SK-N-SH (cell line): Measurements from ENCODE around the gene UBE2E1. TPM values are rescaled to one million over a fixed set of nuclear protein-coding genes. Genes with fewer than 3 reads are reported as not detected.
A peak's percentile ranks its signal among the peaks of the same experiment; 100 is the strongest.

Experiments used
- CTCF ChIA-PET: fragments of 300-600, 350-600 bp; formaldehyde crosslinking; extraction: SDS; loops from one replicate; lab custom pipeline; 2021; lab: Yijun Ruan, JAX
- POLR2A ChIA-PET: fragments of 350-600 bp; sonication (Branson Sonifier 250); formaldehyde crosslinking; extraction: SDS; loops from one replicate; lab custom pipeline; 2020; ENCODE audit warnings: antibody characterized with exemption, inconsistent platforms; lab: Yijun Ruan, JAX
- DNase-seq: peaks from one replicate; pipeline ENCODE4 v3.0.0; 2012
- H2AFZ ChIP-seq: fragments of 200-600 bp; sonication (generic); 2 replicates; pipeline ENCODE4 v1.8.1; 2016; ENCODE audit warnings: antibody characterized with exemption, mild to moderate bottlenecking, low read depth
- H3F3A ChIP-seq: fragments of 200-600 bp; sonication (generic); replicated peaks from 2 replicates; pipeline ENCODE3; 2016; ENCODE audit warnings: antibody characterized with exemption, mild to moderate bottlenecking; ENCODE audit not compliant: insufficient read depth
- H3K27ac ChIP-seq, 2 experiments: fragments of 200-500 bp in 1 of 2; fragments of 200-600 bp in 1 of 2; sonication (Bioruptor generic) in 1 of 2; sonication (generic), shearing (Covaris generic) in 1 of 2; 2 replicates each; pipeline versions ENCODE4 v1.5.1 to v1.6.1; 2014 to 2016; ENCODE audit warnings: low read depth in 2 of 2, inconsistent platforms in 1 of 2, low read length in 1 of 2, mild to moderate bottlenecking in 1 of 2, mixed read lengths in 1 of 2
- H3K27me3 ChIP-seq: fragments of 200-600 bp; sonication (generic), shearing (Covaris generic); 2 replicates; pipeline ENCODE4 v1.6.1; 2016; ENCODE audit warnings: mixed run types; ENCODE audit not compliant: insufficient read depth
- H3K36me3 ChIP-seq, 2 experiments: fragments of 200-500 bp in 1 of 2; fragments of 200-600 bp in 1 of 2; sonication (Bioruptor generic) in 1 of 2; sonication (generic) in 1 of 2; replicated peaks in 1 of 2; 2 replicates each; pipeline versions ENCODE3 to v1.5.1; 2014 to 2016; ENCODE audit warnings: low read length in 1 of 2, mild to moderate bottlenecking in 1 of 2; ENCODE audit not compliant: insufficient read depth in 2 of 2, control insufficient read depth in 1 of 2
- H3K4me1 ChIP-seq, 2 experiments: fragments of 200-500 bp in 1 of 2; fragments of 200-600 bp in 1 of 2; sonication (Bioruptor generic) in 1 of 2; sonication (generic), shearing (Covaris generic) in 1 of 2; 2 replicates each; pipeline versions ENCODE4 v1.5.1 to v1.6.1; 2014 to 2016; ENCODE audit warnings: low read depth in 1 of 2, low read length in 1 of 2, mixed run types in 1 of 2; ENCODE audit not compliant: insufficient read depth in 2 of 2, control insufficient read depth in 1 of 2
- H3K4me2 ChIP-seq: fragments of 200-600 bp; sonication (generic), shearing (Covaris generic); 2 replicates; pipeline ENCODE4 v1.6.1; 2017; ENCODE audit warnings: mixed run types
- H3K4me3 ChIP-seq, 2 experiments: fragments of 200-500 bp in 1 of 2; fragments of 200-600 bp in 1 of 2; sonication (Bioruptor generic) in 1 of 2; sonication (generic), shearing (Covaris generic) in 1 of 2; 2 replicates each; pipeline versions ENCODE4 v1.5.1 to v1.8.1; 2014 to 2016; ENCODE audit warnings: low read depth in 2 of 2, inconsistent platforms in 1 of 2, low read length in 1 of 2, mild to moderate bottlenecking in 1 of 2, mixed read lengths in 1 of 2, moderate library complexity in 1 of 2
- H3K79me2 ChIP-seq: fragments of 200-600 bp; sonication (generic); 2 replicates; pipeline ENCODE4 v1.8.1; 2017; ENCODE audit warnings: mild to moderate bottlenecking; ENCODE audit not compliant: insufficient read depth
- H3K9ac ChIP-seq: fragments of 200-600 bp; sonication (generic); 2 replicates; pipeline ENCODE4 v1.6.1; 2017; ENCODE audit warnings: mixed run types
- H3K9me2 ChIP-seq: fragments of 200-600 bp; sonication (generic); 2 replicates; pipeline ENCODE4 v1.6.1; 2017; ENCODE audit warnings: mixed run types
- H3K9me3 ChIP-seq: fragments of 200-600 bp; sonication (generic); 2 replicates; pipeline ENCODE4 v1.6.1; 2017; ENCODE audit warnings: mixed run types, mild to moderate bottlenecking, moderate library complexity
- H4K20me1 ChIP-seq: fragments of 200-600 bp; sonication (generic); 2 replicates; pipeline ENCODE4 v1.6.1; 2017; ENCODE audit warnings: mild to moderate bottlenecking, mixed run types; ENCODE audit not compliant: insufficient read depth
- CHD2 ChIP-seq: fragments of 150-350 bp; IDR thresholded peaks from 2 replicates; pipeline ENCODE4 v1.6.1; 2018; ENCODE audit warnings: low read length; ENCODE audit not compliant: partially characterized antibody
- ELF1 ChIP-seq: IDR thresholded peaks from 2 replicates; pipeline ENCODE4 v1.4.0; 2012
- EP300 ChIP-seq, 2 experiments: IDR thresholded peaks; 2 replicates each; pipeline versions ENCODE4 v1.4.0 to v1.6.1; 2012; ENCODE audit warnings: borderline replicate concordance in 1 of 2, low read depth in 1 of 2, low read length in 1 of 2
- EZH2phosphoT487 ChIP-seq: fragments of 200-600 bp; sonication (generic); IDR thresholded peaks from 2 replicates; pipeline ENCODE4 v1.6.1; 2017; ENCODE audit warnings: low read depth, mixed run types, mild to moderate bottlenecking, antibody characterized with exemption, moderate library complexity, borderline replicate concordance
- FOSL2 ChIP-seq: IDR thresholded peaks from 2 replicates; pipeline ENCODE4 v1.4.0; 2012; ENCODE audit warnings: low read depth, mild to moderate bottlenecking, moderate library complexity, borderline replicate concordance
- FOXM1 ChIP-seq: IDR thresholded peaks from 2 replicates; pipeline ENCODE4 v1.4.0; 2012; ENCODE audit warnings: low read depth, mild to moderate bottlenecking
- GABPA ChIP-seq: IDR thresholded peaks from 2 replicates; pipeline ENCODE4 v1.4.0; 2012; ENCODE audit warnings: low read depth, mild to moderate bottlenecking
- GATA2 ChIP-seq: sonication (generic); formaldehyde crosslinking; IDR thresholded peaks from 2 replicates; pipeline ENCODE4 v1.5.0; 2020; ENCODE audit warnings: mild to moderate bottlenecking, missing genetic modification reagents
- IRF3 ChIP-seq: fragments of 150-350 bp; IDR thresholded peaks from 2 replicates; pipeline ENCODE4 v1.6.1; 2016; ENCODE audit warnings: mild to moderate bottlenecking, low read depth, low read length
- MXI1 ChIP-seq: IDR thresholded peaks from 2 replicates; pipeline ENCODE4 v1.6.1; 2012; ENCODE audit warnings: mild to moderate bottlenecking, low read depth, low read length, improper control_type of control experiment
- NFIC ChIP-seq: IDR thresholded peaks from 2 replicates; pipeline ENCODE4 v1.4.0; 2012; ENCODE audit warnings: borderline replicate concordance
- RFX5 ChIP-seq: IDR thresholded peaks from 2 replicates; pipeline ENCODE4 v1.6.1; 2012; ENCODE audit warnings: mild to moderate bottlenecking, improper control_type of control experiment, low read length
- RXRA ChIP-seq: IDR thresholded peaks from 2 replicates; pipeline ENCODE4 v1.4.0; 2012; ENCODE audit warnings: low read depth, mild to moderate bottlenecking, borderline replicate concordance
- SIN3A ChIP-seq: IDR thresholded peaks from 2 replicates; pipeline ENCODE4 v1.6.1; 2012; ENCODE audit warnings: low read depth, mild to moderate bottlenecking, low read length, moderate library complexity, borderline replicate concordance
- TCF12 ChIP-seq: IDR thresholded peaks from 2 replicates; pipeline ENCODE4 v1.4.0; 2012
- WGBS: methylation state at CpG from one replicate; pipeline ENCODE4 v1.1.6; 2017; ENCODE audit warnings: low lambda C conversion rate; 5-methylcytosine and 5-hydroxymethylcytosine counted together
- polyA plus RNA-seq, 3 experiments: library from polyadenylated mRNA; depleted of rRNA; stranded (reverse); fragments of >200 nt; gene quantifications; 2 replicates each; pipeline ENCODE4 v1.2.3, GENCODE V29; 2012
- TF ChIP-seq, protein P1 (sequence below): IDR thresholded peaks from 2 replicates; pipeline ENCODE4 v1.4.0; 2012; ENCODE audit warnings: low read depth, borderline replicate concordance
- TF ChIP-seq, protein P2 (sequence below): IDR thresholded peaks from 2 replicates; pipeline ENCODE4 v1.4.0; 2012; ENCODE audit warnings: low read depth, borderline replicate concordance
- TF ChIP-seq, protein P3 (sequence below): IDR thresholded peaks from 2 replicates; pipeline ENCODE4 v1.6.1; 2012; ENCODE audit warnings: mild to moderate bottlenecking, low read depth, low read length, moderate library complexity

UBE2E1 gene
- polyA plus RNA-seq, 1 of the 3 experiments (the other 2 are of a cell fraction) = 59.9 TPM

DNA sequence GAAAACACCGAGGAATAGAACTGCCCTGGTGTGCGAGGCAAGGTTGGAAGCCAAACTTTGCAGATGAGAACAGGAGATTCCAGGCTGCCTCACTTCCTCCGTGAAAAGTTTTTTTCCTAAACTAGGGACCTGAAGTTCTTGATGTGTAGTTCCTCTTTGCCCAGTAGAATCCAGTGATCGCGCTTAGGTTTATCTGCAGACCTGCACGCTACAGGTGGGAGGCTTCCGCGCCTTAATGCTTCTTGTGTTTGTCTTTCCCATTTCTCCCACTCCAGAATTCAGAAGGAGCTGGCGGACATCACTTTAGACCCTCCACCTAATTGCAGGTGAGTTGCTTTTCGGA lies 5.4 kb downstream of the UBE2E1 start:
- Histone ChIP-seq H3K4me3 (peak overlapping the region; percentile 63 to 67), H3K79me2 (peaks cover 71% of the 10 kb centered on the region), H3K4me1 (peaks cover 8 to 37% of the 10 kb centered on the region in 2 experiments; a peak in 2 of 4 replicates), H3K27me3 (no peaks in the 10 kb centered on the region), H2AFZ (peak overlapping the region; percentile 41; the same call in 1 of the 2 replicates), H3K36me3 (peaks cover 17 to 25% of the 10 kb centered on the region in 2 experiments), H3K4me2 (peak overlapping the region; percentile 95), H3K27ac (peak overlapping the region in 1 of 2 experiments; percentile 79; a peak in 1 of 4 replicates), H3K9me3 (no peaks in the 10 kb centered on the region), H3K9me2 (no peaks in the 10 kb centered on the region), H3F3A (peaks cover 22% of the 10 kb centered on the region), H4K20me1 (peaks cover 17% of the 10 kb centered on the region), H3K9ac (peak overlapping the region; percentile 32; the same call in 1 of the 2 replicates)
- ChIA-PET POLR2A (interaction anchor here (2.6 kb wide), 1 partner anchor 106 kb away, joined by 17 read pairs; the partner anchor contains the start of genes NKIRAS1 and RPL15), CTCF (interaction anchor here (1.1 to 1.8 kb wide), 6 partner anchors 10 to 184 kb away, joined by 3 to 6 read pairs (median 4); no protein-coding TSS in a partner anchor)
- 61% methylated on average over 10 of the region's 10 CpGs for WGBS
- TF ChIP-seq GABPA (no peak), EZH2phosphoT487 (no peak), GATA2 (CRISPR knock-in tag) (no peak), CHD2 (no peak), EP300 (IDR thresholded peaks at IDR 0.05; ENCODE audit: borderline replicate concordance in 1 of 2, low read depth in 1 of 2, low read length in 1 of 2) (no peak), RXRA (no peak), FOXM1 (no peak), ELF1 (no peak), SIN3A (no peak), TCF12 (no peak), RFX5 (no peak), MXI1 (no peak), NFIC (no peak), FOSL2 (no peak), IRF3 (no peak)
- TF ChIP-seq, protein P1, sequence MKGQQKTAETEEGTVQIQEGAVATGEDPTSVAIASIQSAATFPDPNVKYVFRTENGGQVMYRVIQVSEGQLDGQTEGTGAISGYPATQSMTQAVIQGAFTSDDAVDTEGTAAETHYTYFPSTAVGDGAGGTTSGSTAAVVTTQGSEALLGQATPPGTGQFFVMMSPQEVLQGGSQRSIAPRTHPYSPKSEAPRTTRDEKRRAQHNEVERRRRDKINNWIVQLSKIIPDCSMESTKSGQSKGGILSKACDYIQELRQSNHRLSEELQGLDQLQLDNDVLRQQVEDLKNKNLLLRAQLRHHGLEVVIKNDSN = no peak
- TF ChIP-seq, protein P2, sequence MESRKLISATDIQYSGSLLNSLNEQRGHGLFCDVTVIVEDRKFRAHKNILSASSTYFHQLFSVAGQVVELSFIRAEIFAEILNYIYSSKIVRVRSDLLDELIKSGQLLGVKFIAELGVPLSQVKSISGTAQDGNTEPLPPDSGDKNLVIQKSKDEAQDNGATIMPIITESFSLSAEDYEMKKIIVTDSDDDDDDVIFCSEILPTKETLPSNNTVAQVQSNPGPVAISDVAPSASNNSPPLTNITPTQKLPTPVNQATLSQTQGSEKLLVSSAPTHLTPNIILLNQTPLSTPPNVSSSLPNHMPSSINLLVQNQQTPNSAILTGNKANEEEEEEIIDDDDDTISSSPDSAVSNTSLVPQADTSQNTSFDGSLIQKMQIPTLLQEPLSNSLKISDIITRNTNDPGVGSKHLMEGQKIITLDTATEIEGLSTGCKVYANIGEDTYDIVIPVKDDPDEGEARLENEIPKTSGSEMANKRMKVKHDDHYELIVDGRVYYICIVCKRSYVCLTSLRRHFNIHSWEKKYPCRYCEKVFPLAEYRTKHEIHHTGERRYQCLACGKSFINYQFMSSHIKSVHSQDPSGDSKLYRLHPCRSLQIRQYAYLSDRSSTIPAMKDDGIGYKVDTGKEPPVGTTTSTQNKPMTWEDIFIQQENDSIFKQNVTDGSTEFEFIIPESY = no peak
- TF ChIP-seq, protein P3, sequence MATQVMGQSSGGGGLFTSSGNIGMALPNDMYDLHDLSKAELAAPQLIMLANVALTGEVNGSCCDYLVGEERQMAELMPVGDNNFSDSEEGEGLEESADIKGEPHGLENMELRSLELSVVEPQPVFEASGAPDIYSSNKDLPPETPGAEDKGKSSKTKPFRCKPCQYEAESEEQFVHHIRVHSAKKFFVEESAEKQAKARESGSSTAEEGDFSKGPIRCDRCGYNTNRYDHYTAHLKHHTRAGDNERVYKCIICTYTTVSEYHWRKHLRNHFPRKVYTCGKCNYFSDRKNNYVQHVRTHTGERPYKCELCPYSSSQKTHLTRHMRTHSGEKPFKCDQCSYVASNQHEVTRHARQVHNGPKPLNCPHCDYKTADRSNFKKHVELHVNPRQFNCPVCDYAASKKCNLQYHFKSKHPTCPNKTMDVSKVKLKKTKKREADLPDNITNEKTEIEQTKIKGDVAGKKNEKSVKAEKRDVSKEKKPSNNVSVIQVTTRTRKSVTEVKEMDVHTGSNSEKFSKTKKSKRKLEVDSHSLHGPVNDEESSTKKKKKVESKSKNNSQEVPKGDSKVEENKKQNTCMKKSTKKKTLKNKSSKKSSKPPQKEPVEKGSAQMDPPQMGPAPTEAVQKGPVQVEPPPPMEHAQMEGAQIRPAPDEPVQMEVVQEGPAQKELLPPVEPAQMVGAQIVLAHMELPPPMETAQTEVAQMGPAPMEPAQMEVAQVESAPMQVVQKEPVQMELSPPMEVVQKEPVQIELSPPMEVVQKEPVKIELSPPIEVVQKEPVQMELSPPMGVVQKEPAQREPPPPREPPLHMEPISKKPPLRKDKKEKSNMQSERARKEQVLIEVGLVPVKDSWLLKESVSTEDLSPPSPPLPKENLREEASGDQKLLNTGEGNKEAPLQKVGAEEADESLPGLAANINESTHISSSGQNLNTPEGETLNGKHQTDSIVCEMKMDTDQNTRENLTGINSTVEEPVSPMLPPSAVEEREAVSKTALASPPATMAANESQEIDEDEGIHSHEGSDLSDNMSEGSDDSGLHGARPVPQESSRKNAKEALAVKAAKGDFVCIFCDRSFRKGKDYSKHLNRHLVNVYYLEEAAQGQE = no peak
- DNase-seq = no peak
